ENCODE results near the gene PNPLA2. TPM values are rescaled to one million over a fixed set of nuclear protein-coding genes. Genes with fewer than 3 reads are reported as not detected.
A peak's percentile ranks its signal among the peaks of the same experiment; 100 is the strongest.

The PNPLA2 gene
- total RNA-seq, 1 experiment from 2014 or later = 66.5 TPM

DNA sequence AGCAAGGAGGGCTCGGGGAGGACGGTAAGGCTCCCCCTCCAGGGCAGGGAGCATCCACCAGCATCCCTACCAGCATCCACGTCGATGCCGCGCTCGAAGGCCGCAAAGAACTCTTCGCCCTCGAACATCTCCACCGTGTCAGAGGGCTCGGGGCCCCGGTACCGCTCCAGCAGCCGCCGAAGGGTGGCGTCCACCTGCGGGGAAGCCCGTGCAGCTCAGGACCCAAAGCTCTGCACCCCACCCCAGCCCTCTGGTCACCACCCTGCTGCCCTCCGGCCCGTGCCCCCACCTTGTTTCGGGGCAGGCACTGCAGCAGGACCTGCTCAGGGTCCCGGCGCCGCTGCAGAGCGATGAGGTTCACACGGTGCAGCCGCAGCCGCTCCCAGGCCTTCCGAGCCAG is 18.2 kb upstream of the PNPLA2 start (continued):
- no peak for TF ChIP-seq OVOL2 (CRISPR knock-in tag; IDR thresholded peaks at IDR 0.05; ENCODE audit: borderline replicate concordance)
- TF ChIP-seq, protein P1, sequence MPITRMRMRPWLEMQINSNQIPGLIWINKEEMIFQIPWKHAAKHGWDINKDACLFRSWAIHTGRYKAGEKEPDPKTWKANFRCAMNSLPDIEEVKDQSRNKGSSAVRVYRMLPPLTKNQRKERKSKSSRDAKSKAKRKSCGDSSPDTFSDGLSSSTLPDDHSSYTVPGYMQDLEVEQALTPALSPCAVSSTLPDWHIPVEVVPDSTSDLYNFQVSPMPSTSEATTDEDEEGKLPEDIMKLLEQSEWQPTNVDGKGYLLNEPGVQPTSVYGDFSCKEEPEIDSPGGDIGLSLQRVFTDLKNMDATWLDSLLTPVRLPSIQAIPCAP (CRISPR knock-in tag; IDR thresholded peaks at IDR 0.05) = no peak

DNA sequence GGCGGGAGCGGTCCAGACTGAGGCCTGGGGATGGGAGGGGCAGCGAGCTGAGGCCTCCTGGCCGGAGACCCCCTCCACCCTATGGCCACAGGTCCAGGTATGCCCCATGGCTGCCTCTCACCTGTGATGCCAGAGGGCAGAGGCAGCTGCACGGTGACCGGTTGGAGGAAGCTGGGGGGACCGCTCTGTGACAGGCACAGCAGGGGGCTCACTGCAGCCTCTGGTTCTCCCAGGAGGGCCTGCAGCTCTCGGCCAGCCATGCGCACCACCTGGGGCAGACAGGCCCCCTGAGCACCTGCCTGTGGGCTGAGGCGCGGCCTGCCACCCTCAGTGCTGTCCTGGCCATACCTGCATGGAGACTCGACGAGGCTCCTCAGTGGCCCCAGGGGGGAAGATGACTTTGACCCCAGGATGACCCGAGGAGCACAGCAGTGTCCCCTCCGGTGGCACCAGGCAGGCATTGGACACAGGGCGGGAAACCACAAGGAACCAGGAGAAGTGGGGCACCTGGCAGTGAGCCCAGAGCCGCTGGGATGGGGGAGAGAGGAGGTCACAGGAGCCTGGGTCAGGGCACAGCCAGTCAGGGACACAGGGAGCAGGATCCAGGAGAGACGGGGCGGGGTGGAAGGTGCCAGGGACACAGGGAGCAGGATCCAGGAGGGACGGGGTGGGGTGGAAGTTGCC is 17.5 kb upstream of the PNPLA2 start:
- H3K9me3 Mint-ChIP-seq = no peaks in the 10 kb centered on the region
- POLR2A ChIA-PET = no interaction called here
- CTCF ChIA-PET = interaction anchor here (1.1 kb wide), 1 partner anchor 40 kb away, joined by 3 read pairs; no protein-coding TSS in a partner anchor
- peaks cover 17% of the 10 kb centered on the region for H3K4me1 Mint-ChIP-seq
- DNase-seq (ENCODE audit: low spot score) (no peak), ATAC-seq (no peak)
- TF ChIP-seq NFYB (CRISPR knock-in tag; conservative IDR thresholded peaks at IDR 0.05; ENCODE audit: low read depth) (no peak), ZNF232 (CRISPR knock-in tag; IDR thresholded peaks at IDR 0.05) (no peak)
- no peak overlapping the region for H3K27ac Mint-ChIP-seq
- H3K36me3 Mint-ChIP-seq = no peaks in the 10 kb centered on the region
- no peaks in the 10 kb centered on the region for H3K27me3 Mint-ChIP-seq (ENCODE audit: low read depth)
- H3K4me3 Mint-ChIP-seq = no peak overlapping the region

DNA sequence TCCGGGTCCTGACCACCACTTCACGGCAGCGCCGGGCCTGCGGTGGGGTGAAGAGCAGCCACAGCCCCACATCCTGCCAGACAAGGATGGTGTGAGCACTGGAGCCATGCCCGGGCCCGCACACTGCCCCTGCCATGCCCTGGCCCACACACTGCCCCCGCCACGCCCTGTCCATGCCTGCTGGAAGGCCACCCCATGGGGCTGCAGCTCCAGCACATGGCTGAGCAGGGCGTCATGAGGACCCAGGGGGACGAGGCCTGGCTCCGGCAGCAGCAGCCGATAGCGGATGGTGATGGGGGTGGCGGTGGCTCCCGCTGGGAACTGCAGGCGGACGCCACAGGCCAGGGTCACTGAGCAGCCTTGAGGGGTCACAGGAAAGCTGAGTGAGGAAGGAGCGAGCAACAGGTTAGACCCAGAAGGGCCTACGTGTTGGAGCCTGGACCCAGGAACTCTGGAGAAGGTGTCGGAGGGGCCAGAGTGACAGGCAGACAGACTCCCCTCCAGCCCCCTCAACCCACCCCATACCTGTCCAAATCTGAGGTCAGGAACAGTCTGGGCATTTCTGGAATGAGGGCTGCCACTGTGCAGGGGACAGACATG is 16.6 kb upstream of the PNPLA2 start:
- ATAC-seq = no peak
- Mint-ChIP-seq H3K36me3 (no peaks in the 10 kb centered on the region), H3K4me1 (0 out of 2 replicates have a peak, but pooled peaks cover 11% of the 10 kb centered on the region), H3K9me3 (no peaks in the 10 kb centered on the region), H3K4me3 (no peak overlapping the region), H3K27me3 (ENCODE audit: low read depth) (no peaks in the 10 kb centered on the region), H3K27ac (no peak overlapping the region)
- no peak for DNase-seq (ENCODE audit: low spot score)
- ChIA-PET POLR2A (no interaction called here), CTCF (interaction anchor here (0.7 to 1.1 kb wide), 2 partner anchors 37 to 39 kb away, joined by 3 read pairs; no protein-coding TSS in a partner anchor)
- TF ChIP-seq SMAD3 (CRISPR knock-in tag; IDR thresholded peaks at IDR 0.05; ENCODE audit: borderline replicate concordance) = no peak

DNA sequence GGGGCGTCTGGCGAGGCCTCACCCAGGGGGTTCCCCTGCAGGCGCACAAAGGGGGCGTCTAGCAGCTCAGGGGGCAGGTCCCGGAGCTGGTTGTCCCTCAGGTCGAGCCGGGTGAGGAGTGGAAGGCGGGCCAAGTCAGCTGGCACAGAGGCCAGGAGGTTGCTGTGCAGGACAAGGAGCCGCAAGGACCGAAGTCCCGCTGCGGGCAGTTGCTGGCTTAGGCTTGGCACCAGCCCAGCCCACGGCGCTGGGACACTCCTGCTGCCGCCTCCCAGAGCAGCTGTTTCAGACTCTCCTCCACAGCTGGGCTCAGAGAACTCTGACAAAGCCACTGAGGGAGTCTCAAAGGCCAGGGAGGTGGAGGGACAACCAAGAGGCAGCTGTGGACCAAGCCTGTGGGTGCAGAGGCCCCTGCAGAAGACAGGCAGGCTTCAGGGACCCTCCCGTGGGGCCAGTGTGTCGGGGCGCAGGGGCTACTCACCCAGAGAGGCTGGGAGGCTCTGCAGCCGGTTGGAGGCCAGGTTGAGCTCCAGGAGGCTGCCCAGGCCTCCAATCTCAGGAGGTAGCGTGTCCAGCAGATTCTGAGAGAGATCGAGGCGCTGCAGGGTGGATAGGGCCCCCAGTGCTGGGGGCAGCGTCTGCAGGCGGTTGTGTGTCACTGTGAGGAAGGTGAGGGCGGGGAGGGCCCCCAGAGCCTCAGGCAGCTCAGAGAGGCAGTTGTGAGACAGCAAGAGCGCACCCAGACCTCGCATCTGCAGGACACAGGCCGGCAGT is 15.8 kb upstream of the PNPLA2 start:
- Mint-ChIP-seq H3K27me3 (ENCODE audit: low read depth) (no peaks in the 10 kb centered on the region), H3K27ac (no peak overlapping the region), H3K4me1 (peaks cover 13% of the 10 kb centered on the region), H3K36me3 (no peaks in the 10 kb centered on the region), H3K4me3 (0 out of 2 replicates have a peak overlapping the region, but pooled peaks have one; percentile 14), H3K9me3 (no peaks in the 10 kb centered on the region)
- POLR2A ChIA-PET = no interaction called here
- CTCF ChIA-PET = interaction anchor here (0.7 to 1.1 kb wide), 3 partner anchors 12 to 38 kb away, joined by 3 read pairs; no protein-coding TSS in a partner anchor
- no peak for DNase-seq (ENCODE audit: low spot score)
- TF ChIP-seq, protein P2, sequence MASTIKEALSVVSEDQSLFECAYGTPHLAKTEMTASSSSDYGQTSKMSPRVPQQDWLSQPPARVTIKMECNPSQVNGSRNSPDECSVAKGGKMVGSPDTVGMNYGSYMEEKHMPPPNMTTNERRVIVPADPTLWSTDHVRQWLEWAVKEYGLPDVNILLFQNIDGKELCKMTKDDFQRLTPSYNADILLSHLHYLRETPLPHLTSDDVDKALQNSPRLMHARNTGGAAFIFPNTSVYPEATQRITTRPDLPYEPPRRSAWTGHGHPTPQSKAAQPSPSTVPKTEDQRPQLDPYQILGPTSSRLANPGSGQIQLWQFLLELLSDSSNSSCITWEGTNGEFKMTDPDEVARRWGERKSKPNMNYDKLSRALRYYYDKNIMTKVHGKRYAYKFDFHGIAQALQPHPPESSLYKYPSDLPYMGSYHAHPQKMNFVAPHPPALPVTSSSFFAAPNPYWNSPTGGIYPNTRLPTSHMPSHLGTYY (CRISPR knock-in tag; IDR thresholded peaks at IDR 0.05) = no peak
- TF ChIP-seq, protein P3, sequence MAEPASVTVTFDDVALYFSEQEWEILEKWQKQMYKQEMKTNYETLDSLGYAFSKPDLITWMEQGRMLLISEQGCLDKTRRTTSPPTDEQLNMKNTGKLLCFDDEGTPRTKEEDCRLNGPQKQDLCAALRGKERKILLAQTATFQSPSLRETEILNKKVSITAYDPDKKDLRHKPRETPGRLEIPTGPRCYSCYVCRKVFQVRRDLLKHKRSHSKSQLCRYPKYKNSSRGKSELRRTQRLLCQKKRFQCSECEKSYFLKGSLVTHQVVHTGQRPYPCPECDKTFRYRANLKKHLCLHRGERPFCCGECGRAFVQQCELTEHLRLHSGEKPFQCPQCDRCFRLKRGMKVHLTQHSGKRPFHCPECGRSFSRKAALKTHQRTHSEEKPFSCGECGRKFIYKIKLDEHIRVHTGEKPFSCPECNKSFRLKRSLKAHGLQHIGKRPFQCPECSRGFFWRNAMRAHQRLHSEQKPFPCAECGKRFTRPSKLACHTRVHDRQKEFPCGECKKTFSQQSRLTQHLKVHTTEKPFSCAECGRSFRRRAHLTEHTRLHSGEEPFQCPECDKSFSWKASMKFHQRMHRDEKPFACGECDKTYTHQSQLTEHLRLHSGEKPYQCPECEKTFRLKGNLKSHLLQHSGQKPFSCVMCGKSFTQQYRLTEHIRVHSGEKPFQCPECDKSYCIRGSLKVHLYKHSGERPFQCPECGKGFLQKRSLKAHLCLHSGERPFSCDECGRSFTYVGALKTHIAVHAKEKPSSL (CRISPR knock-in tag; conservative IDR thresholded peaks at IDR 0.05) = no peak
- TF ChIP-seq CBFB (CRISPR knock-in tag; IDR thresholded peaks at IDR 0.05; ENCODE audit: low read depth) = no peak
- TF ChIP-seq, protein P4, sequence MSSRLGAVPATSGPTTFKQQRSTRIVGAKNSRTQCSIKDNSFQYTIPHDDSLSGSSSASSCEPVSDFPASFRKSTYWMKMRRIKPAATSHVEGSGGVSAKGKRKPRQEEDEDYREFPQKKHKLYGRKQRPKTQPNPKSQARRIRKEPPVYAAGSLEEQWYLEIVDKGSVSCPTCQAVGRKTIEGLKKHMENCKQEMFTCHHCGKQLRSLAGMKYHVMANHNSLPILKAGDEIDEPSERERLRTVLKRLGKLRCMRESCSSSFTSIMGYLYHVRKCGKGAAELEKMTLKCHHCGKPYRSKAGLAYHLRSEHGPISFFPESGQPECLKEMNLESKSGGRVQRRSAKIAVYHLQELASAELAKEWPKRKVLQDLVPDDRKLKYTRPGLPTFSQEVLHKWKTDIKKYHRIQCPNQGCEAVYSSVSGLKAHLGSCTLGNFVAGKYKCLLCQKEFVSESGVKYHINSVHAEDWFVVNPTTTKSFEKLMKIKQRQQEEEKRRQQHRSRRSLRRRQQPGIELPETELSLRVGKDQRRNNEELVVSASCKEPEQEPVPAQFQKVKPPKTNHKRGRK (CRISPR knock-in tag; IDR thresholded peaks at IDR 0.05; ENCODE audit: borderline replicate concordance) = no peak
- TF ChIP-seq, protein P5, sequence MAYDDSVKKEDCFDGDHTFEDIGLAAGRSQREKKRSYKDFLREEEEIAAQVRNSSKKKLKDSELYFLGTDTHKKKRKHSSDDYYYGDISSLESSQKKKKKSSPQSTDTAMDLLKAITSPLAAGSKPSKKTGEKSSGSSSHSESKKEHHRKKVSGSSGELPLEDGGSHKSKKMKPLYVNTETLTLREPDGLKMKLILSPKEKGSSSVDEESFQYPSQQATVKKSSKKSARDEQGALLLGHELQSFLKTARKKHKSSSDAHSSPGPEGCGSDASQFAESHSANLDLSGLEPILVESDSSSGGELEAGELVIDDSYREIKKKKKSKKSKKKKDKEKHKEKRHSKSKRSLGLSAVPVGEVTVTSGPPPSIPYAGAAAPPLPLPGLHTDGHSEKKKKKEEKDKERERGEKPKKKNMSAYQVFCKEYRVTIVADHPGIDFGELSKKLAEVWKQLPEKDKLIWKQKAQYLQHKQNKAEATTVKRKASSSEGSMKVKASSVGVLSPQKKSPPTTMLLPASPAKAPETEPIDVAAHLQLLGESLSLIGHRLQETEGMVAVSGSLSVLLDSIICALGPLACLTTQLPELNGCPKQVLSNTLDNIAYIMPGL (CRISPR knock-in tag; IDR thresholded peaks at IDR 0.05) = no peak
- no peak for ATAC-seq
